K562 (cell line): ENCODE data around the gene PIK3C2B.

Experiments used
- CTCF ChIP-seq, 3 experiments: IDR thresholded peaks in 2 of 3; conservative IDR thresholded peaks in 1 of 3; 2 replicates each; pipeline ENCODE4 v1.5.1; 2011 to 2012; ENCODE audit warnings: low read length in 3 of 3, mild to moderate bottlenecking in 3 of 3, control low read depth in 2 of 3, improper control_type of control experiment in 1 of 3, inconsistent platforms in 1 of 3, low read depth in 1 of 3, mixed read lengths in 1 of 3, moderate library complexity in 1 of 3; ENCODE audit not compliant: insufficient read depth in 2 of 3
- EZH2 ChIP-seq: IDR thresholded peaks from 2 replicates; pipeline ENCODE4 v1.6.1; 2012; ENCODE audit warnings: low read depth, mild to moderate bottlenecking, inconsistent platforms, low read length, borderline replicate concordance
- GABPA ChIP-seq: fragments of 200-800 bp; sonication (Bioruptor generic); conservative IDR thresholded peaks from 2 replicates; pipeline ENCODE4 v1.6.1; 2016; ENCODE audit warnings: low read depth, missing genetic modification characterization, missing compliant biosample characterization
- HDAC1 ChIP-seq, 2 experiments: fragments of 450-650 bp; IDR thresholded peaks; 2 replicates each; pipeline ENCODE4 v1.6.1; 2016 to 2017; ENCODE audit warnings: inconsistent platforms in 1 of 2, mild to moderate bottlenecking in 1 of 2, moderate library complexity in 1 of 2
- HDAC2 ChIP-seq: fragments of 450-650 bp; IDR thresholded peaks from 2 replicates; pipeline ENCODE4 v1.6.1; 2016; ENCODE audit warnings: mild to moderate bottlenecking
- PCBP1 ChIP-seq: fragments of 200-400 bp; formaldehyde crosslinking; IDR thresholded peaks from 2 replicates; pipeline ENCODE4 v1.6.1; 2018; ENCODE audit warnings: mild to moderate bottlenecking, low read depth, low read length; ENCODE audit not compliant: poor library complexity, severe bottlenecking
- PHF20 ChIP-seq: fragments of 450-650 bp; IDR thresholded peaks from 2 replicates; pipeline ENCODE4 v1.6.1; 2018; ENCODE audit not compliant: partially characterized antibody
- POLR2AphosphoS5 ChIP-seq: IDR thresholded peaks from 2 replicates; pipeline ENCODE4 v1.6.1; 2011; ENCODE audit warnings: mild to moderate bottlenecking, low read depth, low read length, moderate library complexity; ENCODE audit not compliant: control insufficient read depth, insufficient read depth
- RAD21 ChIP-seq, 2 experiments: fragments of 250-450 bp in 1 of 2; fragments of 450-650 bp in 1 of 2; sonication (Bioruptor Pico) in 1 of 2; formaldehyde crosslinking in 1 of 2; IDR thresholded peaks in 1 of 2; conservative IDR thresholded peaks in 1 of 2; 2 replicates each; pipeline versions ENCODE4 v1.4.0 to v1.8.0; 2020 to 2022; ENCODE audit warnings: mild to moderate bottlenecking in 2 of 2, moderate library complexity in 1 of 2
- ZEB2 ChIP-seq: fragments of 450-650 bp; IDR thresholded peaks from 2 replicates; pipeline ENCODE4 v1.6.1; 2016
- ZSCAN29 ChIP-seq: fragments of 450-650 bp; IDR thresholded peaks from 2 replicates; pipeline ENCODE4 v1.6.1; 2017

DNA sequence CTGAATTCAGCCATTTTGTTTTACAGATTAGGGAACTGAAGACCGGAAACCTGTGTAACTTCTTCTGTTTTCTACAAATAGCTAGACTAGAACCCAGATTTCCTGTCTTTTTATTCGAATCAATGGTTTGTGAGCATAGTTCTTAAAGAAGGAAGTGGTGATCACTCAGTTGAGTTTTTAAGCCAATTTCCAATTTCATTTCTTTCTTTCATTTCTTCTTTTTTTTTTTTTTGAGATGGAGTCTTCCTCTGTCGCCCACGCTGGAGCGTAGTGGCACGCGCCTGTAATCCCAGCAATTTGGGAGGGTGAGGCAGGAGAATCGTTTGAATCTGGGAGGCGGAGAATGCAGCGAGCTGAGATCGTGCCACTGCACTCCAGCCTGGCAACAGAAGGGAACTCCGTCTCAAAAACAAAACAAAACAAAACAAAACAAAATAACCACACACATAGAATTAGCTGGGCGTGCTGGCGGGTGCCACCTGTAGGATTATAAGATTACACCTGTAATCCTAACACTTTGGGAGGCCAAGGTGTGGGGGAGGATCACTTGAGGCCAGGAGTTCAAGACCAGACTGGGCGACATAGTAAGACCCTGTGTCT is 18.6 kb upstream of the PIK3C2B start:
- TF ChIP-seq RAD21 (CRISPR knock-in tag; conservative IDR thresholded peaks at IDR 0.05 in 1 of 2, IDR thresholded peaks at IDR 0.05 in 1 of 2) (no peak), EZH2 (no peak), POLR2AphosphoS5 (no peak), ZSCAN29 (no peak), HDAC2 (no peak), ZEB2 (no peak), CTCF (IDR thresholded peaks at IDR 0.05 in 2 of 3, conservative IDR thresholded peaks at IDR 0.05 in 1 of 3; ENCODE audit: insufficient read depth in 2 of 3, low read depth in 1 of 3, low read length in 3 of 3) (no peak), PHF20 (no peak), HDAC1 (IDR thresholded peaks at IDR 0.05) (no peak), GABPA (no peak), PCBP1 (no peak)
